GM12874 (cell line): ENCODE results near the gene CPPED1.

ENCODE experiments used
- CTCF ChIP-seq: IDR thresholded peaks from 2 replicates; pipeline ENCODE4 v1.5.1; 2011; ENCODE audit warnings: low read depth, mild to moderate bottlenecking, control low read depth, low read length, moderate library complexity; ENCODE audit not compliant: insufficient read depth

Gene CPPED1

GRCh38 chr16:12703935-12704334, 99.8 kb downstream of the CPPED1 start:
- no peak for TF ChIP-seq CTCF

GRCh38 chr16:12700161-12700560, 103.5 kb downstream of the CPPED1 start:
- TF ChIP-seq CTCF = no peak

GRCh38 chr16:12699161-12699560, 104.5 kb downstream of the CPPED1 start:
- no peak for TF ChIP-seq CTCF

- TF ChIP-seq CTCF = no peak
These were observed 106.2 kb downstream of the CPPED1 start for GRCh38 chr16:12697437-12697836.

GRCh38 chr16:12695454-12695853, 108.2 kb downstream of the CPPED1 start:
- TF ChIP-seq CTCF = no peak

- no peak for TF ChIP-seq CTCF
These were observed 113.7 kb downstream of the CPPED1 start for GRCh38 chr16:12690024-12690423.

GRCh38 chr16:12688951-12689850, 114.5 kb downstream of the CPPED1 start:
- no peak for TF ChIP-seq CTCF
